Epithelial cell of esophagus (primary cell): ENCODE measurements around the gene HIRA.
"Not testable (repeated sequence)": the region's sequence is repeated elsewhere in the genome, so short reads cannot be mapped to it uniquely, and the experiment has no call there.

Experiments used
- DNase-seq: peaks from one replicate; pipeline ENCODE4 v3.0.0; 2010; ENCODE audit warnings: low read depth
- H3K4me3 ChIP-seq: 2 replicates; pipeline ENCODE4 v1.5.1; 2011; ENCODE audit warnings: mild to moderate bottlenecking, low read length, control low read depth
- TF ChIP-seq, protein P1 (sequence below): IDR thresholded peaks from 2 replicates; pipeline ENCODE4 v1.5.1; 2011; ENCODE audit warnings: low read depth, mild to moderate bottlenecking, low read length, control low read depth, inconsistent platforms; ENCODE audit not compliant: insufficient read depth; ENCODE audit errors: missing control alignments

HIRA gene

DNA sequence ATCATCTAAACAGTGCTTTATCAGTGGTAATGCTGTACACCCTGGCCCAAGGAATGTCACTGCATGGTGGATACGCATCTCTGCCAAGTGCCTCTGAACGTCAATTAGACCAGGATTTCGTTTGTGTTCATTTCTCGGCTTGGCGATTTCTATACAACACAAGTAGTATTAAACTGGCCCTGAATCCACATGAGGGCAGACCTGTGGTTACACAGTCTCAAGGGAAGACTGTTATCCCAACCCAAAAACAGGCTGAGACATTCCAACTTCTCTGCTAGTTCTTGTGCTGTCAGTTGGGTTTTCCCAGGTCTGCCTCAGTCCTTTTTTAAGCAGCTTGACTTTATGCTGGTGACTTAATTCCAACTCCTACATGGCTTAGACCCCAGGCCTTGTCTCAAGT is 58.1 kb downstream of the HIRA start:
- DNase-seq, result no peak
- TF ChIP-seq, protein P1, sequence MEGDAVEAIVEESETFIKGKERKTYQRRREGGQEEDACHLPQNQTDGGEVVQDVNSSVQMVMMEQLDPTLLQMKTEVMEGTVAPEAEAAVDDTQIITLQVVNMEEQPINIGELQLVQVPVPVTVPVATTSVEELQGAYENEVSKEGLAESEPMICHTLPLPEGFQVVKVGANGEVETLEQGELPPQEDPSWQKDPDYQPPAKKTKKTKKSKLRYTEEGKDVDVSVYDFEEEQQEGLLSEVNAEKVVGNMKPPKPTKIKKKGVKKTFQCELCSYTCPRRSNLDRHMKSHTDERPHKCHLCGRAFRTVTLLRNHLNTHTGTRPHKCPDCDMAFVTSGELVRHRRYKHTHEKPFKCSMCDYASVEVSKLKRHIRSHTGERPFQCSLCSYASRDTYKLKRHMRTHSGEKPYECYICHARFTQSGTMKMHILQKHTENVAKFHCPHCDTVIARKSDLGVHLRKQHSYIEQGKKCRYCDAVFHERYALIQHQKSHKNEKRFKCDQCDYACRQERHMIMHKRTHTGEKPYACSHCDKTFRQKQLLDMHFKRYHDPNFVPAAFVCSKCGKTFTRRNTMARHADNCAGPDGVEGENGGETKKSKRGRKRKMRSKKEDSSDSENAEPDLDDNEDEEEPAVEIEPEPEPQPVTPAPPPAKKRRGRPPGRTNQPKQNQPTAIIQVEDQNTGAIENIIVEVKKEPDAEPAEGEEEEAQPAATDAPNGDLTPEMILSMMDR, result no peak
- H3K4me3 ChIP-seq, result no peak overlapping the region

DNA sequence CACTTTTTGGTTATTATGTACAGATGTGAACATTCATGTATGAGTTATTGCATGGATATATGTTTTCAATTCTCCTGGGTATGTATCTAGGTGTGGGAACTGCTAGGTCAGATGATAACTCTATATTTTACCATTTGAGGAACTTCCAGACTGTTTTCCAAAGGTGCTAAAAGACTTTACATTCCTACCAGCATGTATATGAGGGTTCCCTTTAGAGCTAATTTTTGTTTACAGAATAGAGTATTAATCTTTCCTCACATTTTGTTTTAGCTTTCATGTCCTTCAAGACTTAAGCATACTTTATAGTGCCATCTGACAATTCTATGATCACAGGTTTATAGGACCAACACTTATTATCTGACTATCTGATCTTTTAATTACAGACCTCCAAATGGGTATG is 59.6 kb downstream of the HIRA start:
- H3K4me3 ChIP-seq, result no peak overlapping the region
- DNase-seq, result no peak
- TF ChIP-seq, protein P1, result no peak

DNA sequence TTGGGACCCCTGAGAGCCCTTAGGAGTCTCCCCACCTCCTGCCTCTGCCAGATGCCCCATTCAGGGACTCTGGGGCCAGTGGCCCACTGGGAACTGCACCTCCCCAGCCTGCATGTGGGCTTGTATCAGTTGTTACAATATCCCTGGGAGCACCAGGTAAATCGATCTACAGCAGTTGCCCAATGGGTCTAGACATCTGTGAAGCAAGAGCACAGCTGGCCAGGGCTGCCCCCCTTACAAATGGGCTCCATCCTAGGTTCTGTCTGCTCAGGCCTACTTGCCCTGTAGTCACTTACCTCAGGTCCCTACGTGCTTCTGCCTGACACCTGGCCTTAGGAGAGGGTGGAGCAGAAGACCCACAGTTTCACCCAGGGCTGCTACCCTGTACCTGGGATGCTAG is 62.7 kb downstream of the HIRA start:
- no peak overlapping the region for H3K4me3 ChIP-seq
- TF ChIP-seq, protein P1, result no peak
- DNase-seq, result no peak

- H3K4me3 ChIP-seq, result no peak overlapping the region
- TF ChIP-seq, protein P1, result no peak
- DNase-seq, result no peak
Measured at GRCh38 chr22:19367763-19368367, 63.7 kb downstream of the HIRA start.

- not testable (repeated sequence) for DNase-seq
Measured at GRCh38 chr22:19363541-19363940, 68.0 kb downstream of the HIRA start.

DNA sequence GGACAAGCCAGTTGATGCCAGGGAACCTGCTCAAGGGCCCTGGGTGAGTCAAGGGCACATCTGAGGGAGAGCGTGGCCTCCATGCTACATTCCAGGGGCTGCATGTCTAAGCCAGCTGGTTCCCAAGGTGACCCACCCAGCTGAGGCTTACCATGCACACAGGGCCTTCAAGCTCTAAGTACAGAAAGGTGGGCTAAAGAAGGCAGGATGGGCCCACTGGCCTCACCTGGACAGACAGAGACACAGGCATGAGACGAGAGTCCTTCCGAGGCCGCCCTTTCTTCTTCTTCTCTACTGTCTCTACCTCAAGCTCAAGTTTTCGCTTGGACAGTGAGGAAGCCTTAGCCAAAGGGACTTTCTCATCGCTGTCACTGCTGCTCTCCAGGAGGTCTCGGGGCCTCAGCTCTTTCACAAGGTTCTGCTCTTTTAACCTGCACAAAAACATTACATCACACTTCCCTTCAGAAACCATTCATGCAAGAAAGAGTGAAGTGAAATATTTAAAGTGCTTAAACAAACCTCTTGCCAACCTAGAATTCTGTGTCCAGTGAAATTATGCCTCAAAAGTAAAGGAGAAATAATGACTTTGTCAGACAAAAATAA is 69.9 kb downstream of the HIRA start:
- TF ChIP-seq, protein P1, result no peak
- no peak overlapping the region for H3K4me3 ChIP-seq
- DNase-seq, result no peak

More at GRCh38 chr22:19363541-19363940, 68.0 kb downstream of the HIRA start:
- H3K4me3 ChIP-seq, result not testable (repeated sequence)

- H3K4me3 ChIP-seq, result no peak overlapping the region
- no peak for DNase-seq
- TF ChIP-seq, protein P1, result no peak
Measured at GRCh38 chr22:19360862-19361261, 70.7 kb downstream of the HIRA start.
